Inferior parietal cortex (tissue), 1 donor: Measurements from ENCODE around the gene ZNF408.
A peak's percentile ranks its signal among the peaks of the same experiment; 100 is the strongest.

Experiments used
- DNase-seq: peaks from one replicate; pipeline ENCODE4 v3.0.0-alpha.2; 2016; ENCODE audit errors: extremely low spot score

ZNF408 gene

GRCh38 chr11:46676436-46677158 is 24.2 kb upstream of the ZNF408 start:
- DNase-seq, result no peak

- DNase-seq, result no peak
These were observed 23.7 kb upstream of the ZNF408 start for GRCh38 chr11:46677169-46677568.

GRCh38 chr11:46677991-46678740 is 22.7 kb upstream of the ZNF408 start:
- no peak for DNase-seq

GRCh38 chr11:46678741-46679130 is 22.1 kb upstream of the ZNF408 start:
- DNase-seq, result no peak

GRCh38 chr11:46679241-46680163 is 21.3 kb upstream of the ZNF408 start:
- no peak for DNase-seq

GRCh38 chr11:46680164-46680760 is 20.6 kb upstream of the ZNF408 start:
- no peak for DNase-seq

GRCh38 chr11:46680815-46681214 is 20.0 kb upstream of the ZNF408 start:
- no peak for DNase-seq

GRCh38 chr11:46681814-46682213 is 19.0 kb upstream of the ZNF408 start:
- no peak for DNase-seq

- DNase-seq, result no peak
These were observed 17.8 kb upstream of the ZNF408 start for GRCh38 chr11:46682773-46683752.

GRCh38 chr11:46684367-46684766 is 16.5 kb upstream of the ZNF408 start:
- DNase-seq, result peak; percentile 77

- DNase-seq, result peak; percentile 51
These were observed 13.7 kb upstream of the ZNF408 start for GRCh38 chr11:46686886-46687795.

GRCh38 chr11:46690702-46691101 is 10.1 kb upstream of the ZNF408 start:
- DNase-seq, result no peak

- DNase-seq, result no peak
These were observed 8.4 kb upstream of the ZNF408 start for GRCh38 chr11:46692450-46692849.

- no peak for DNase-seq
These were observed 7.2 kb upstream of the ZNF408 start for GRCh38 chr11:46693597-46694012.

GRCh38 chr11:46694072-46694471 is 6.8 kb upstream of the ZNF408 start:
- DNase-seq, result no peak

- no peak for DNase-seq
These were observed 6.2 kb upstream of the ZNF408 start for GRCh38 chr11:46694607-46695006.

GRCh38 chr11:46695345-46696211 is 5.3 kb upstream of the ZNF408 start:
- DNase-seq, result no peak

- DNase-seq, result peak; percentile 92
These were observed 4.6 kb upstream of the ZNF408 start for GRCh38 chr11:46696212-46696558.

GRCh38 chr11:46697303-46697702 is 3.5 kb upstream of the ZNF408 start:
- peak; percentile 56 for DNase-seq
